ENCODE data around the gene SULT4A1. TPM values are rescaled to one million over a fixed set of nuclear protein-coding genes. Genes with fewer than 3 reads are reported as not detected.

SULT4A1 gene
- total RNA-seq, 1 experiment from 2014 or later, result 12.6 TPM

- no peak for DNase-seq (ENCODE audit: low spot score)
- H3K36me3 Mint-ChIP-seq, result peaks cover 8% of the 10 kb centered on the region
- ChIA-PET POLR2A (no interaction called here), CTCF (interaction anchor here (1.3 to 6.2 kb wide), 2 partner anchors 62 to 124 kb away, joined by 4 to 48 read pairs; no protein-coding TSS in a partner anchor)
- H3K9me3 Mint-ChIP-seq, result no peaks in the 10 kb centered on the region
- no peak overlapping the region for H3K4me3 Mint-ChIP-seq
- no peak for ATAC-seq
- H3K27ac Mint-ChIP-seq, result peak overlapping the region; percentile 46
- H3K27me3 Mint-ChIP-seq (ENCODE audit: low read depth), result no peaks in the 10 kb centered on the region
- H3K4me1 Mint-ChIP-seq, result peaks cover 50% of the 10 kb centered on the region
- no peak for TF ChIP-seq ZNF512 (CRISPR knock-in tag; IDR thresholded peaks at IDR 0.05; ENCODE audit: borderline replicate concordance)
- no peak for TF ChIP-seq GRHL2 (CRISPR knock-in tag; IDR thresholded peaks at IDR 0.05; ENCODE audit: insufficient replicate concordance, severe bottlenecking)
- TF ChIP-seq, protein P1, sequence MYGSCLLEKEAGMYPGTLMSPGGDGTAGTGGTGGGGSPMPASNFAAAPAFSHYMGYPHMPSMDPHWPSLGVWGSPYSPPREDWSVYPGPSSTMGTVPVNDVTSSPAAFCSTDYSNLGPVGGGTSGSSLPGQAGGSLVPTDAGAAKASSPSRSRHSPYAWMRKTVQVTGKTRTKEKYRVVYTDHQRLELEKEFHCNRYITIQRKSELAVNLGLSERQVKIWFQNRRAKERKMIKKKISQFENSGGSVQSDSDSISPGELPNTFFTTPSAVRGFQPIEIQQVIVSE (CRISPR knock-in tag; IDR thresholded peaks at IDR 0.05; ENCODE audit: borderline replicate concordance), result no peak
- TF ChIP-seq SOX15 (CRISPR knock-in tag; IDR thresholded peaks at IDR 0.05), result no peak
- TF ChIP-seq NR3C1 (CRISPR knock-in tag; conservative IDR thresholded peaks at IDR 0.05; ENCODE audit: low read depth), result no peak
- TF ChIP-seq CREB1 (CRISPR knock-in tag; IDR thresholded peaks at IDR 0.05), result no peak
- TF ChIP-seq, protein P2, sequence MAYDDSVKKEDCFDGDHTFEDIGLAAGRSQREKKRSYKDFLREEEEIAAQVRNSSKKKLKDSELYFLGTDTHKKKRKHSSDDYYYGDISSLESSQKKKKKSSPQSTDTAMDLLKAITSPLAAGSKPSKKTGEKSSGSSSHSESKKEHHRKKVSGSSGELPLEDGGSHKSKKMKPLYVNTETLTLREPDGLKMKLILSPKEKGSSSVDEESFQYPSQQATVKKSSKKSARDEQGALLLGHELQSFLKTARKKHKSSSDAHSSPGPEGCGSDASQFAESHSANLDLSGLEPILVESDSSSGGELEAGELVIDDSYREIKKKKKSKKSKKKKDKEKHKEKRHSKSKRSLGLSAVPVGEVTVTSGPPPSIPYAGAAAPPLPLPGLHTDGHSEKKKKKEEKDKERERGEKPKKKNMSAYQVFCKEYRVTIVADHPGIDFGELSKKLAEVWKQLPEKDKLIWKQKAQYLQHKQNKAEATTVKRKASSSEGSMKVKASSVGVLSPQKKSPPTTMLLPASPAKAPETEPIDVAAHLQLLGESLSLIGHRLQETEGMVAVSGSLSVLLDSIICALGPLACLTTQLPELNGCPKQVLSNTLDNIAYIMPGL (CRISPR knock-in tag; IDR thresholded peaks at IDR 0.05), result no peak
- no peak for TF ChIP-seq ZNF317 (CRISPR knock-in tag; IDR thresholded peaks at IDR 0.05; ENCODE audit: borderline replicate concordance, low read depth)
- no peak for TF ChIP-seq ZBTB43 (CRISPR knock-in tag; IDR thresholded peaks at IDR 0.05)
- no peak for TF ChIP-seq NFATC4 (CRISPR knock-in tag; IDR thresholded peaks at IDR 0.05)
- TF ChIP-seq ATF6 (CRISPR knock-in tag; IDR thresholded peaks at IDR 0.05), result no peak
- no peak for TF ChIP-seq FOXP4 (CRISPR knock-in tag; IDR thresholded peaks at IDR 0.05)
- no peak for TF ChIP-seq PREB (CRISPR knock-in tag; IDR thresholded peaks at IDR 0.05; ENCODE audit: borderline replicate concordance)
- TF ChIP-seq AR (CRISPR knock-in tag; IDR thresholded peaks at IDR 0.05), result no peak
- no peak for TF ChIP-seq GABPB1 (CRISPR knock-in tag; IDR thresholded peaks at IDR 0.05)
- TF ChIP-seq FOXK1 (CRISPR knock-in tag; IDR thresholded peaks at IDR 0.05), result no peak
- TF ChIP-seq, protein P3, sequence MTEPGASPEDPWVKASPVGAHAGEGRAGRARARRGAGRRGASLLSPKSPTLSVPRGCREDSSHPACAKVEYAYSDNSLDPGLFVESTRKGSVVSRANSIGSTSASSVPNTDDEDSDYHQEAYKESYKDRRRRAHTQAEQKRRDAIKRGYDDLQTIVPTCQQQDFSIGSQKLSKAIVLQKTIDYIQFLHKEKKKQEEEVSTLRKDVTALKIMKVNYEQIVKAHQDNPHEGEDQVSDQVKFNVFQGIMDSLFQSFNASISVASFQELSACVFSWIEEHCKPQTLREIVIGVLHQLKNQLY (CRISPR knock-in tag; IDR thresholded peaks at IDR 0.05), result no peak
Observed at GRCh38 chr22:43821606-43822425, 40.5 kb downstream of the SULT4A1 start.

Measured in WTC11 (cell line).